Stimulated activated naive CD8-positive, alpha-beta T cell treated with anti-CD3 and anti-CD28 coated beads, Interleukin-15, Interleukin-2, amounts not matched to agents 100 ng/mL and 50 ng/mL, for 24 hours (primary cell): ENCODE data around the gene SET.
A peak's percentile ranks its signal among the peaks of the same experiment; 100 is the strongest.

ENCODE experiments used
- H3K27ac Mint-ChIP-seq: one replicate; pipeline ENCODE4 v1.8.0; 2021; ENCODE audit warnings: mild to moderate bottlenecking, mixed read lengths
- H3K27me3 Mint-ChIP-seq: one replicate; pipeline ENCODE4 v1.8.0; 2021; ENCODE audit warnings: mixed read lengths
- H3K36me3 Mint-ChIP-seq: one replicate; pipeline ENCODE4 v1.8.0; 2021; ENCODE audit warnings: low read depth, mixed read lengths
- H3K4me1 Mint-ChIP-seq: one replicate; pipeline ENCODE4 v1.8.0; 2021; ENCODE audit warnings: low read depth, mixed read lengths
- H3K4me3 Mint-ChIP-seq: one replicate; pipeline ENCODE4 v1.8.0; 2021; ENCODE audit warnings: mild to moderate bottlenecking, mixed read lengths
- H3K9me3 Mint-ChIP-seq: one replicate; pipeline ENCODE4 v1.8.0; 2021; ENCODE audit warnings: mixed read lengths

Gene SET

DNA sequence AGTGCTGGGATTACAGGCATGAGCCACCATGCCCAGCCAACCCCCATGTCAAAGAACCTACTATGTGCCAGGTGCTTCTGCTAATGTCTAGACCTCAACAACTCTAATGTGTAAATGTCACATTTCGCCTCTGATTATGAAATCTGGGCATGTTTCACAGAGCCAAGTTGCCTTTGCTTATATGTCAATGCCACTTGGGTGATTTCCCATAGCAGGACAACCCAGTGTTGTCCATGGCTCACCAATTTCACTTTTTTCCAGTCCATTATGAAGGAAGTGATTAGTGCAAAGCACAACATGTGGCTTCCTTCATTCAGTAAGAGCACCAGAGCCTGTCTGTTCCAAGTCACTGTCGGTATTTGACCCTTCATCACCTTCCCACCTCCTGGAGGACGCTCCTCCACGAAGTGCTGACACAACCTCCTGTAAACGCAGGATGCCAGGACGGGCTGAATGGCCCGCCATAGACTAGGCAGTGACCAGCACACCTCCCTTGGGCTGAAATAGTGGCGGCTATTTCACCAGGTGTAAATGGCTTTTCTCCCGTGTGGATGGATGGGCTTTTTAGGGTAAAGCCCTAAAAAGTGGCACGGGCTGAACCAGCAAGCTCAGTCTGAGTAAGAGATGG, 12.3 kb downstream of the SET start:
- no peaks in the 10 kb centered on the region for H3K9me3 Mint-ChIP-seq
- no peaks in the 10 kb centered on the region for H3K27me3 Mint-ChIP-seq
- no peak overlapping the region for H3K27ac Mint-ChIP-seq
- H3K4me3 Mint-ChIP-seq, result peak overlapping the region; percentile 84
- H3K36me3 Mint-ChIP-seq, result peaks cover 6% of the 10 kb centered on the region
- H3K4me1 Mint-ChIP-seq, result peaks cover 13% of the 10 kb centered on the region

DNA sequence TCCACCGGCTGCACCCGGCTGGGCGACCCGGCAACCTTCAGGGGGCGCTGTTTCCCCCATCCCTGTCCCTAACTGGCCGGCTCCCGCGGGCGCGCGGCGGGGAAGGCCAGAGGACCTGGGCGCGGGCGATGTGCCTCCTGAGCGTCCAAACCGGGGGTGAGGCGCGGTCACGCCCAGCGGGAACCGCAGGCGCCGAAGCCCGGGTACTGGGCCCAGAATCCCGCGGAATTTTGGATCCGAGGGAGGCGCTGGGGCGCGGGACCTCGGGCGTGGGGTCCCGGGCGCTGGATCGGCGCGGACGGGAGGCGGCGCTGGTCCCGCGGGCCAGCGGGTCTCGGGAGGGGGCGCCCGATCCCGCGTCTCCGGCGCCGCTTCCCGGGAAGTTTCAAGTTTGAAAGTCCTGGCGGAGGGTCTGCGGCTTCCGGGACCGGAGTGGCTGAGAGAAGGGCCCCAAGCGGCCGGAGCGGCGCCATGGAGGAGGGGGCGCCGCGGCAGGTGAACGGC, 13.5 kb downstream of the SET start, which contains the start of gene PKN3:
TSS of gene PKN3 (plus strand) at position 59 of the 504 bp plus-strand sequence. CDS start at position 472, 413 bp downstream.
- peak within 1 kb of the TSS; percentile 84 for H3K4me3 Mint-ChIP-seq
- H3K36me3 Mint-ChIP-seq, result peaks cover 4% of the 10 kb centered on the region
- peak within 1 kb of the TSS; percentile 31 for H3K27ac Mint-ChIP-seq
- H3K9me3 Mint-ChIP-seq, result no peaks in the 10 kb centered on the region
- no peaks in the 10 kb centered on the region for H3K27me3 Mint-ChIP-seq
- peaks cover 13% of the 10 kb centered on the region for H3K4me1 Mint-ChIP-seq

DNA sequence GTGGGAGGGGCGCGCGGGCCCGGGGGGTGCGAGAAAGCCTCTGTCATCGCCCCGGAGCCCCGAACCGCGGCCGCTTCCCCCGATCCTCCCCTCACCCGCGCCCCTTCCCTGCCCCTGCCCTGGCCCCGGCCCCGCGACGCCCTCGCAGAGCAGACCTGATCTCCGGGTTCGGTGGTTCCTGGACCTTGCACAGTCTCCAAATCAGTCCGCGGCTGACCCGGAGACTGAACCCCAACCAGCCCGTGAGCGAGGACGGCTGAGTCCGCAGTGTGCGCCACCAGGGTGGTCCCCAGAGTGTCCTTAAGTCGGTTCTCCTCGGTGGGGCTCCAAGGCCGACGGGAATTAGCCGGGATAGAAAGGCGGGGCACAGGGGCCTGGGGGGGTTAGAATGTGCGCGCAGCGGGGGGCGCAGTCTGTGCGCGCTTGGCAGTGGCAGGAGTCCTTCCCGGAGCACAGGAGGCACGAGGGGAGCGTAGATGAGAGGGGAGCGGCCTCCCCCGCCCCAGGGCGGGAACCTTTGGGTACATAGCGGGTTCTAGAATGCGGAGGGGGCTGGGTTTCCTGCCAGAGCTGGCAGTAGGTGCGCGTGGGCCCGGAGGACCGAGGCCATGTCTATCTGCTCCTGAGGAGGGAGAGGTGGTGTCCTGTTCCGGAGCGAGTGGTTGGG, 14.1 kb downstream of the SET start:
- H3K27me3 Mint-ChIP-seq, result no peaks in the 10 kb centered on the region
- H3K27ac Mint-ChIP-seq, result peak overlapping the region; percentile 31

DNA sequence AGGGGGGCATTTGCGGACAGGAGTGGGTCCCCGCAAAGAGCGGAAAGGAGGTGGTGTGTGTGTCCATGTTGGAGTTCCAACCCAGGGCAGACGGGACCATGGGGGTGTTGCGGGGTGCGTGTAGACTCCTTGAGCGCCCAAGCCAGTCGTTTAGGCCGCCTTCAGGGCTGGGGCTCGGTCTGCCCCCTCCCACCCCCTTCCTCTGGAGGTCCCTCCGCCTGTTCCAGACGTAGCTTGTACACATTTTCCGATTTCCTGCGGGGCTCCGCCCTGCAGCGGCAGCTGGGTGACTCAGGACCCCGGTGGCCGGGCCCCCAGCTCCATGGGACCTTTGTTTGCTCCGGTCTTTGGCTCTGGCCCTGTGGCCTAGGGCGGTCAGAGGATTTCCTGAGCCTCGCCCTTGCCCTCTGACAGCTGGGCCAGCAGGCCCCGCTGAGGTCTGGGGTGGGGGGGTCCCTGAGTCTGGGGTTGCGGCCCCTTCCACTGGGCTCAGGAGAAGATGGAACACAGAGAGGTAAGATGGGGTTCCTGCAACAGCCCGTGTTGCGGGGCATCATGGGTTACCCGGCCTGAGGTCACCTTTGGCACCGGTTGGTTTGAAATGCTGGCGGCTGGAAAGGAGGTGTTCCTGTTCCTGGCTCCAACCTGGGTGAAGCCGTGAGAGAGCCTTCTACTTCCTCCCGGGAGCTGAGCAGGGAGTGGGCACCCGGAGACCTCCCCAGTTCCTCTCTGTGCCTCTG, 14.8 kb downstream of the SET start:
- Mint-ChIP-seq H3K27ac (peak overlapping the region; percentile 31), H3K36me3 (no peaks in the 10 kb centered on the region), H3K27me3 (no peaks in the 10 kb centered on the region), H3K9me3 (no peaks in the 10 kb centered on the region), H3K4me1 (peaks cover 13% of the 10 kb centered on the region), H3K4me3 (peak overlapping the region; percentile 82)

More for the DNA sequence above, 14.1 kb downstream of the SET start:
- Mint-ChIP-seq H3K9me3 (no peaks in the 10 kb centered on the region), H3K4me1 (peaks cover 13% of the 10 kb centered on the region), H3K36me3 (no peaks in the 10 kb centered on the region), H3K4me3 (peak overlapping the region; percentile 82)

DNA sequence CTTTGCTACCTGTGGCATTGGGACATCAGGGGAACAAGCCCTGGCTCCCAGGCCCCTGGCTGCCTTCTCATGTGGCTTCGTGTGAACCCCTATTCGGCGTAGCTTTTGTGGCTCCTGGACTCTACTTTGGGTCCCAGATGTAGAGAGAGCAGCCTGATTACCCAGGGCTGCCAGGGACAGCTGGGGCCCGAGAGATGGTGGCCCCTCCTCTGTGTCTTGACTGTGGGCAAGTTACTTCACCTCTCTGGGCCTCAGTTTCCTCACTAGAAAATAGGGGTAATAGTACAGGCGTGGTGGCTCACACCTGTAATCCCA, 15.3 kb downstream of the SET start:
- Mint-ChIP-seq H3K9me3 (no peaks in the 10 kb centered on the region), H3K4me3 (peak overlapping the region; percentile 26), H3K27ac (no peak overlapping the region), H3K4me1 (peaks cover 13% of the 10 kb centered on the region), H3K27me3 (no peaks in the 10 kb centered on the region), H3K36me3 (no peaks in the 10 kb centered on the region)

DNA sequence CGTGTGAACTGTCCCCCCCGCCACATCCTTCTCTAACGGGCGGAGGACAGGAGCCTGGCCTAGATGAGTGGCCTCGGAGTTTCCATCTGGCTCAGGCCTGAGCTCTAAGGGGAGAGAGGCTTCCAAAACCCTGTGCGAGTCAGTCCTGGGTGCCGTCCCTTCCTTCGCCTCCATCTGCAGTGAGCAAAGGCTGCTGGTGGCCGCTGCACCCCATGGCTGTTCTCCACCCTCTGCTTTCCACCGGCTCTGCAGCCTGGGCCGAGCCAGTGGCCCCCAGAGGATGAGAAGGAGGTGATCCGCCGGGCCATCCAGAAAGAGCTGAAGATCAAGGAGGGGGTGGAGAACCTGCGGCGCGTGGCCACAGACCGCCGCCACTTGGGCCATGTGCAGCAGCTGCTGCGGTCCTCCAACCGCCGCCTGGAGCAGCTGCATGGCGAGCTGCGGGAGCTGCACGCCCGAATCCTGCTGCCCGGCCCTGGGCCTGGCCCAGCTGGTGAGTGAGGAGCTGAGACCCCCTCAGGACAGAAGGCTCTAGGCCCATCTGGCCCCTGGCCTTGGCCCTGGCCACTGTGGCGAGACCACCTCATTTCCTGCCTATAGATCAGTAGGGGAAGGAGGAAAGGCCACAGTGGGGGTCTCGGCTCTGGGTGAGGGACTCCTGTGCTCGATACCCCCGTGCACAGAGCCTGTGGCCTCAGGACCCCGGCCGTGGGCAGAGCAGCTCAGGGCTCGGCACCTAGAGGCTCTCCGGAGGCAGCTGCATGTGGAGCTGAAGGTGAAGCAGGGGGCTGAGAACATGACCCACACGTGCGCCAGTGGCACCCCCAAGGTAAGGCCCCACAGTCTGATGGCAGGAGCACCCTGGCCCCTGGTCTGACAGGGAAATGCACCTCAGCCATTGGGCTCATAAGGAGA, 16.3 kb downstream of the SET start:
- Mint-ChIP-seq H3K27ac (no peak overlapping the region), H3K27me3 (no peaks in the 10 kb centered on the region), H3K4me1 (peaks cover 13% of the 10 kb centered on the region), H3K9me3 (no peaks in the 10 kb centered on the region), H3K36me3 (no peaks in the 10 kb centered on the region), H3K4me3 (no peak overlapping the region)

DNA sequence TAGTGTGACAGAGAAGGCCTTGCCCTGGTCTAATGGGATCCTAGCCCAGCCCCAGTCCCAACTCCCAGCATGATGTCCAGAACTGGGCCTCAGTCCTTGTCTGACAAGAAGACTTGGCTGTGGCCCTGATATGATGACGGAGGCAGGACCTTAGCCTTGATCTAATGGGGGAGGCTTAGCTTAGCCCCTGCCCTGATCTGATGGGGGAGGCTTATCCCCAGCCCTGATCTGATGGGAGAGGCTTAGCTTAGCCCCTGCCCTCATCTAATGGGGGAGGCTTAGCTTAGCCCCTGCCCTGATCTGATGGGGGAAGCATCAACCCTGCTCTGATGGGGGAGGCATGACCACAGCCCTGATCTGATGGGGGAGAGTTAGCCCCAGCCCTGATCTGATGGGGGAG, 17.0 kb downstream of the SET start:
- Mint-ChIP-seq H3K36me3 (no peaks in the 10 kb centered on the region), H3K9me3 (no peaks in the 10 kb centered on the region), H3K4me3 (no peak overlapping the region), H3K27me3 (no peaks in the 10 kb centered on the region), H3K4me1 (peaks cover 13% of the 10 kb centered on the region), H3K27ac (no peak overlapping the region)

DNA sequence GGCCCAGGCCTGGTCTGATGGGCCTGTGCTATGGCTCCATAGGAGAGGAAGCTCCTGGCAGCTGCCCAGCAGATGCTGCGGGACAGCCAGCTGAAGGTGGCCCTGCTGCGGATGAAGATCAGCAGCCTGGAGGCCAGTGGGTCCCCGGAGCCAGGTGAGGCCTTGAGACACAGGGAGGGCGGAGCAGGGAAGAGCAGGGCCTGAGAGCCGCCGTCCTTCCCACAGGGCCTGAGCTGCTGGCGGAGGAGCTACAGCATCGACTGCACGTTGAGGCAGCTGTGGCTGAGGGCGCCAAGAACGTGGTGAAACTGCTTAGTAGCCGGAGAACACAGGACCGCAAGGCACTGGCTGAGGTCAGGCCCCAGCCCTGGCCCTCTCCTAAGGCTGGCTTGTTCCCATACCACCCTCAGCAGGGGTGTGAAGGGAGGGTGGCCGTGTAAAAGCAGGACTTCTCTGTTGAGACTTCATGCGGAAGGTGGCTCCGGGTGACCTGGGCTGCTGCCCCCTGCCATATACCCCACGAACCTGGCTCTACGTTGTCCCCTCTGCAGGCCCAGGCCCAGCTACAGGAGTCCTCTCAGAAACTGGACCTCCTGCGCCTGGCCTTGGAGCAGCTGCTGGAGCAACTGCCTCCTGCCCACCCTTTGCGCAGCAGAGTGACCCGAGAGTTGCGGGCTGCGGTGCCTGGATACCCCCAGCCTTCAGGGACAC, 17.8 kb downstream of the SET start:
- no peaks in the 10 kb centered on the region for H3K36me3 Mint-ChIP-seq
- no peaks in the 10 kb centered on the region for H3K9me3 Mint-ChIP-seq
- peaks cover 8% of the 10 kb centered on the region for H3K4me1 Mint-ChIP-seq
- H3K4me3 Mint-ChIP-seq, result no peak overlapping the region
- no peak overlapping the region for H3K27ac Mint-ChIP-seq
- H3K27me3 Mint-ChIP-seq, result no peaks in the 10 kb centered on the region

DNA sequence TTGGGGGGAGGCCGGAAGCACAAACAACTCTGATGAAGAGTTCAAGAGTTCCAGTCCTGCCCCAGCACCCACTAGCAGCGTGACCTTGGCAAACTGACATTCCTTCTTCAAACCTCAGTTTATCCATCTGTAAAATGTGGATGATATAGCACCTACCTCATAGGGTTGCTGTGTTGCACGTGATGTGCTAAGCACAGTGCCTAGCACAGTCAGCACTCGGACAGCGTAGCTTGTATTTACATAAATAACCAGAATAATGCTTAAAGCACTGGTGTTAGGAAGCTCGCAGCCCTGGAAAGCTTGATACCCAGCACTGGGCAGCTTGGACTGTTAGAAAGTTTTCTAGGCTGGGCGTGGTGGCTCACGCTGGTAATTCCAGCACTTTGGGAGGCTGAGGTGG, 18.4 kb downstream of the SET start:
- Mint-ChIP-seq H3K27ac (no peak overlapping the region), H3K27me3 (no peaks in the 10 kb centered on the region), H3K4me1 (peaks cover 4% of the 10 kb centered on the region), H3K9me3 (no peaks in the 10 kb centered on the region), H3K36me3 (no peaks in the 10 kb centered on the region), H3K4me3 (no peak overlapping the region)

DNA sequence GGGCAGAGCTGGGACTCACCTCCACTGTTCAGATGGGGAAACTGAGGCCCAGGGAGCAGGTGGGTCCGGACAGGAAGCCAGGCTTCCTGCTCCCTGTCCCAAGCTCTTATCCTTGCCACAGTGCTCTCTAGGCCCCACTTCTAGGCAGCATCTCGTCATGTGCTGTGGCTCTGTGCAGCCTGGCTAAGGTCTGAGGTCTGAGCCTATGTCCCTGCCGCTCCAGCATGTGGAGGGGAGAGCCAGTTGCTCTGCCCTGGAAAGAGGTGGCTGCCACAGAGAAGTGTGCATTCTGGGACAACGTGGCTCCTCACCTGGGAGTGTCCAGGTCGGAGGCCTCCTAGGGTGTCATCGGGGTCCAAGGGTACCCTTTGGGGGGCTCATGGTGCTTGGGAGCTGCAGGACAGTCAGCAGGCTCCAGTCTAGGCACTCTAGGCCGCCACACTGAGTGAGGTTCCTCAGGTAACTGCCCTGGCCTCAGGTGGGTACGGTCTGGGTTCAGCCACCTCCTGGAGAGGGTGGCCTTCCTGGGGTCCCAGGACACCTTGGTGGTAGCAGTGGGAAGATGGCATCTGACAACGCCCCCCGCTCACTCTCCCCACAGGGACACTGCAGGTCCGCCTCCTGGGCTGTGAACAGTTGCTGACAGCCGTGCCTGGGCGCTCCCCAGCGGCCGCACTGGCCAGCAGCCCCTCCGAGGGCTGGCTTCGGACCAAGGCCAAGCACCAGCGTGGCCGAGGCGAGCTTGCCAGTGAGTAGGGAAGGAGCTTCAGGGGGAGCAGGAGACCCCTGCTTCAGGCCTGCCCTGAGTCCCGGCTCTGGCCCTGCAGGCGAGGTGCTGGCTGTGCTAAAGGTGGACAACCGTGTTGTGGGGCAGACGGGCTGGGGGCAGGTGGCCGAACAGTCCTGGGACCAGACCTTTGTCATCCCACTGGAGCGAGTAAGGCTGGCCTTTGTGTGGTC, 23.7 kb downstream of the SET start:
- Mint-ChIP-seq H3K27ac (no peak overlapping the region), H3K4me3 (no peak overlapping the region), H3K9me3 (no peaks in the 10 kb centered on the region), H3K27me3 (no peaks in the 10 kb centered on the region), H3K4me1 (no peaks in the 10 kb centered on the region), H3K36me3 (no peaks in the 10 kb centered on the region)

DNA sequence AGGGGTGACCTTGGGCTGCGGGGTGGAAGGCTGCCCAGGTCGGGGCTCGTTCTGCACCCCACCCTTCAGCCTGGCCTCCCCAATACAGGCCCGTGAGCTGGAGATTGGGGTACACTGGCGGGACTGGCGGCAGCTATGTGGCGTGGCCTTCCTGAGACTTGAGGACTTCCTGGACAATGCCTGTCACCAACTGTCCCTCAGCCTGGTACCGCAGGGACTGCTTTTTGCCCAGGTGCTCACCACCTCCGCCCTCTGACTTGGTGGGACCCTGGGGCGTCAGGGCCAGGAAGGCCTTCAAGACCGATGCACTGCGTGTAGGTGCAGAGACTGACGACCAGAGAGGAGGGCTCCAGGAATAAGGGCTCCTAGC, 24.4 kb downstream of the SET start:
- Mint-ChIP-seq H3K36me3 (no peaks in the 10 kb centered on the region), H3K9me3 (no peaks in the 10 kb centered on the region), H3K27ac (no peak overlapping the region), H3K27me3 (no peaks in the 10 kb centered on the region), H3K4me3 (no peak overlapping the region), H3K4me1 (no peaks in the 10 kb centered on the region)

DNA sequence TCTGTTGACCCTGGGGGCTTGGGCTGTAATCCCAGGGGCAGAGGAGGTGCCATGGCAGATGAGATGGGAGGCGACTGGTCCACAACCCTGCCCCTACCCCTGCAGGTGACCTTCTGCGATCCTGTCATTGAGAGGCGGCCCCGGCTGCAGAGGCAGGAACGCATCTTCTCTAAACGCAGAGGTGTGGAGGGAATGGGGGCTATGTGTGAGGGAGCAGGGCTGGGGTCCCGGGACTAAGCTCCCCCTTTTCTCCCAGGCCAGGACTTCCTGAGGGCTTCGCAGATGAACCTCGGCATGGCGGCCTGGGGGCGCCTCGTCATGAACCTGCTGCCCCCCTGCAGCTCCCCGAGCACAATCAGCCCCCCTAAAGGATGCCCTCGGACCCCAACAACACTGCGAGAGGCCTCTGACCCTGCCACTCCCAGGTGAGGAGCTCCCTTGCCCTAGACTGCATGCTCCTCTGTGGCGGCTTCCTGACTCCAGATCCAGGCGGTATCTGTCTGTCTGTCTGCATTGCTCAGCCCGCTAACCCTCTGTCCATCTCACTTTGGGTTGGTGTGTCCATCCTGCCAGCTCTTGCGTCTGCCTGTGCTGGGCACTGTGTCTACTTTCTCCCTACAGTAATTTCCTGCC, 25.0 kb downstream of the SET start:
- H3K4me3 Mint-ChIP-seq, result no peak overlapping the region
- no peaks in the 10 kb centered on the region for H3K36me3 Mint-ChIP-seq
- H3K4me1 Mint-ChIP-seq, result no peaks in the 10 kb centered on the region
- no peaks in the 10 kb centered on the region for H3K9me3 Mint-ChIP-seq
- no peaks in the 10 kb centered on the region for H3K27me3 Mint-ChIP-seq
- no peak overlapping the region for H3K27ac Mint-ChIP-seq
